Measurements from ENCODE around the gene DAPL1.

The DAPL1 gene

GRCh38 chr2:158778243-158778642 is 16.9 kb upstream of the DAPL1 start:
- DNase-seq = no peak

DNA sequence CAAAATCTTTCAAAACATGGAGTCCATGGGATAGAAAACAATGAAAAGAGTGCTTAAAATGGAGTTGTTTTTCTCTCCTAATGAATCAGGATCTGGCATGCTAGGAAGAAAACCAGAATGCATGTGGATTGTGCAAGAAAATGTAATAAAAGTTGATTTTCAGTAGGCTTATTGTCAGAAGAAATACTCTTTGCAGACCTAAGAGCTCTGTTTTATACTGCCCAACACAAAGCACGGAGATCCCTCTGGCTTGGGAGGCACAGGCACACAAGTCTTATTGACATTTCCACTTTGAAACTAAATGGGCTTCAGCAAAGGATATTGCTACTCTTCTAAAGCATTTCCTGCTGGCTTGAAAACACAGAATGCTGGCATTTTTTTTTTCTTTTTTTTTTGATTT is 15.5 kb upstream of the DAPL1 start:
- DNase-seq = no peak

DNA sequence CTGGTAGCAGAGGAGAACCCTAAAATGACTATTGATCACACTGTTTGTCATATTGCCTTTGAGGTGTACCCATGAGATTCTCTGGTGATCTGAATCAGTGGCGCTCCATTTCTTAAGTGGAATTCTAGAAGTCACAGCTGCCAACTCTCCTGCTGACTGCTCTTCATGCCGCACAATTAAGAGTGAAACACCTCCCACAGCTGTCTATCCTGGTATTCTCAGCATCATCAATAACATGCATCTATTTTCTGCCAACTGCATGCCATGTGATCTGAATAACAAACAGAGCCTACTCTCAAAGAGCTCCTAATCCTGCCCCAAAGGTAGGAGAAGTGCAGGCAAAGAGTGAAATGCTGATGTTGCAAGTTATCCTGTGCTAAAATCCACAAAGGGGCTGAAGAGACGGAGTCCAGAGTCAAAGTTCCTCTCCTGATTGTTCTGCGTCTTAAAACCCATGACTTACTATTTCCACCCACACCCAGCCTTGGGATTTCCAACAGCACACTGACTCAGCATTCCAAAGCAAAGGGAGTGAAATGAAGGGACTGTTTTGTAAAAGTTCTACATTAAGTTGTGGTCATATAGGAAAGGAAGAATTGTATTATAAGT is 13.7 kb upstream of the DAPL1 start:
- DNase-seq = no peak

DNA sequence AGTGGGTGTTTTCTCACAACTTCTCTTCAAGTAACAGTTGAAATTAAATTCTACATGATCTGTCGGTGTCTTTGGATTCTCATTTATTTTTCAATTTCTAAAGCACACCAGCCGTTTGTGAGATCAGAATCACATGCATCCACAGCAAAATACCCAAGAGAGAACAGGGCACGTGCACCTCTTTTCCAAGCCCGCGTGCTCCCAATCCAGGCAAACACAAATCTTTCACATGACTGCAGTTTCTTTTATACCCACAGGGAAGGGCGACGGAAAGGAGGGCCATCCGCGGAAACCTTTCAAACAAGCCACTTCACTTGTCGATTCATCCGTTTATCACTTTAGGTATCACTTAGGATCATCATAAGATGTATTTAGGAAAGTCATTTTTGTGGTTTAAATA is 13.0 kb upstream of the DAPL1 start:
- no peak for DNase-seq

GRCh38 chr2:158782616-158783015 is 12.5 kb upstream of the DAPL1 start:
- no peak for DNase-seq

DNA sequence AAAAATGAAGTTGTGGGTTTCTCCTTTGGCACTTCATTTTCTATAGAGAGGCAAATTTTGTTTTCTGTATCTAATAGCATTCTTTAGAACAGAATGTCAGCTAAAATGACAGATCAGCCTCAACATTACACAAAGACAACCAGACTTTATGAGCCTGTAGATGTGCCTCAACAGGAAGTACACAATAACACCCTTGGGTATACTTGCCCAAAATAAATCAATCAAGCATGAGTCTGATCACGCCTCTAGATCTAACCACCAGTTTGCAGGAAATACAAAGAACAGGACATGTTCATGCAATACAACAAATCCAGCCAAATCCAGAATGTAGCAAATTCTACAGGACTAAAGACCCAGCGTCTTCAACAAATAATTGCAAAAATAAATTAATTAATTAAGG is 11.2 kb upstream of the DAPL1 start:
- no peak for DNase-seq

- no peak for DNase-seq
Measured at GRCh38 chr2:158786897-158787296, 8.2 kb upstream of the DAPL1 start.

DNA sequence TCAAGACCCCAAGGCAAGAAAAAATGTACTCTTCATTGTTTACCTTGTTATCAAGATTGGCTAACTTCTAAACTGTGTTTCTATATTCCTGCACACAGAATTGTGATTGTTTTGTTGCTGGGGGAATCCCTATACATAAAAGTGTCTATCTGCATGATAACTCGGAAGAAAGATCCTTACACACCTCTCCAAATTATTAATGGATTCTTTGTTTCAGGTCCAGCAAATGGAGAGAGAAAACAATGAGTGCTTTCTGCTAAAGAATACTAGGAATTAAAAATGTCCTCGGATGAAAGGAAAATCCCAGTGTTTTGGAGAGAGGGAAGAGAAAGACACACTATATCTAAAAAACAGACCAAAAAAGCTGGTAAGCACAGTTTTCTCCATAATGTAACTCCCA is 6.2 kb upstream of the DAPL1 start:
- no peak for DNase-seq

- no peak for DNase-seq
Measured at GRCh38 chr2:158796652-158797051, 1.5 kb downstream of the DAPL1 start.

DNA sequence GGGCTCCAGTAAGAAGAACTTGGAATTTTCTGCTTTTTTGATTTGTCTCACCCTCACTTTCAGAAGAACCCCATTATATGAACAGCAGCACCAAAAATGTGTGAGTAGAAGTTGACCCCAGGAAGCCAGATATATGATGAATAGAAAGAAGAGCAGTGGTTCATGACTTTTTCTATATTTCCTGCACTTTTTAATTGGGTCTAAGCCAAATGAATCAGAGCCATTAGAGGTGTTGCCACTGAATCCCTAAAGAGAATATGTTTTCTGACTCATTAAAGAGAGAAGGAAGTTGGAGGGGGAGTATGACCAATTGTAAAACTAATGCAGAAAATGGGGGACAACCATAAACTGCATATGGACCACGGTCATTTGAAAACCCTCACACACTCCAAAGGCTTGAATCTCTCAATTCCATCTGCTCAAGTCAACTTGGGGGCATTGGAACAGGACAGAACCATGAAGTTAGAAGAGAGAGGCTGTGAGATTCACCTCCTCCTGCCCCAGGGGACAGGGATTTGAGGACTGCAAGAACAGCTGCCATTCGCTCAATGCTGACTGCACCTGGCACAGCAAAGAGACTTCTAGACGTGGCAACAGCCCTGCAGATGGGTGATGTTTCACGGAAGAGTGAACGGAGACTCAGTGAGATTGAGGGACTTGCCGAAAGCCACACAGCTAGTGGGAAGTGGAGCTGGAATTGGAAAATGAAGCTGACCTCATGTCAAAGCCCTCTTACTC is 3.0 kb downstream of the DAPL1 start:
- DNase-seq = no peak

- no peak for DNase-seq
Measured at GRCh38 chr2:158799181-158799580, 4.1 kb downstream of the DAPL1 start.

DNA sequence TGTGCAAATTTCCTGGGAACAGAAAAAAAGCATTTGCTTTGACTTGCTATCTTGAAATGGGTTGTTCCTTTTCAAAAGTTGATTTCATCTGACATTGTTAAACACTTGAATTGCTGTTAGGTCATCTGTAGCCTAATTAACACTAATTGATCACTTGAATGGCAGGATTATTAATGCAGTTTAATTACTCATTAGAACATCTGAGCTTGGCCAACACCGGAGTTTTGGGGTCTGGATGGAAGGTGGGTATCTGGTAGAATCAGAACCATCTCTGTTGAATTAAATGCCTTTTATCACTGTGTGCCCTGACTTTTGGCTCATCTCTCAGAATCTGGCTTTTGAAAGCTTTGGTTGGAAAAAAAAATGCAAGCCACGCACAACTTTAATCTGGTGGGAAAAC is 8.4 kb downstream of the DAPL1 start:
- DNase-seq = no peak

DNA sequence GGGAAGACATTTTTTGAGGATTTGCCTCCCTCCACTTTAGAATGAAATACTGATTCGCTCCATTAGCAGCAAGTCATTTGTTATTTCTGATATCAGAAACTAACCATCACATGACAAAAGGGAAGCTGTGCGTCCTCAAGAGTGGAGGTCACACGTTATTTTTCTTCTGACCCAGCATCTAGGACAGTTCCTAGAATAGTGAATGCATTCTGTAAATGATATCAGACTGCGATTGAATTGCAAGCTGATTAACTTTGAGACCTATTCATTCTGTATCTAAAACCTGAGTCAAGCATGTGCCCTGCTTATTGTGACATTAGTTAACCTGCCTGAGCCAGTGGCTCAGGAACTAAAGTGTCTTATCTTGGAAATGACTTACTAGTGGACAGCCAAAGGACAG is 10.1 kb downstream of the DAPL1 start:
- no peak for DNase-seq

- DNase-seq = no peak
Measured at GRCh38 chr2:158805936-158806335, 10.8 kb downstream of the DAPL1 start.

DNA sequence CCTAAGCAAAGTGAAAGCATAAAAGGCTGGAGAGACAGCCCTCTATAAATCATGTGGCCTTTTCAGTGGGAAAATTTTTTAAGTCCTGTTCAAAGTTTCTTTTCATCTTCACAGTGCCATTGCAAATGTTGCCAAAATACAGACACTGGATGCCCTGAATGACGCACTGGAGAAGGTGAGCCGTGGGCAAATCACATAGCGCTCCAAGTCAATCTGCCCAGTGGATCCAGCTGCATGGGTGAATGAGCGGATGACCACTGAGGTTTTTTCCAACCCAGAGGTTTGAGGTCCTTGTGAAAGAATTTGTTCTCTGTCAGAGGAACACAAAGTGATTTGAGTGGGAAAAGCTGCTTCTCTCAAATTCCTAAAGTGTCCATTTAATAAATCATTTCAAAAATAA is 11.8 kb downstream of the DAPL1 start:
- DNase-seq = no peak

DNA sequence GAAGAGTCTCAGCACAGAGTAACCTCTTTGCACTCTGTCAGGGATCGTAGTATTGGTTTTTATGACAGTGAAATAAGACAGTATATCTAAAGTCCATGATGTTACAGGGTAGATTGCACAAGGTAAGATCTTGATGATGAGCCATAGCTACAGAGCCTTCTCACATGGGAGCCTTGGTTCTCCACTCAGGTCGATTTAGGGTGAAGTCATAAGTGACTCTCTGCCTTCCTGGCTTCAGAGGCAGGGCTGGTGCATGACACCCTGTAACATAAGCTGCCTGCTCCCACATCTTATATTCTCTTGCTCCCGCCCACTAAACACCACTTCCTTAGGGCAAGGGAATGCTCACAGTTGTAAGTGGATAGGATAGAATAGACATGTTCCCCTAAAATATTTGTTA is 13.3 kb downstream of the DAPL1 start:
- no peak for DNase-seq

DNA sequence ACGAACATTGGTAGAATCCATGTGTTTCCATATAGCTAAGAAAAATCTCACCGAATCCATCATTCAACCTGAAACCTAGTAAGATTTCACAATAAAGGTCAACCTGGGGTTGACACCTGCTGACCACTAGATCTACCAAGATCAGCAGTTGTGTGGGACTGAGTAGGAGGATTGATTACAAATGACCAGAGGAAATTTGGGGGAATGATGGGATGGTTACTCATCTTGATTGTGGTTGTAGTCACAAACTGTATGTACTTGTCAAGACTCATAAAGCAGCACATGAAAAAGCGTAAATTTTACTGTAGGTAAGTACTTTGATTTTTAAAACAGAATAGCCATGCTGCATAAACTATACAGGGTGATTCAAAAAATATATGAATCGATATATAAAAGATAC is 14.7 kb downstream of the DAPL1 start:
- DNase-seq = no peak

- no peak for DNase-seq
Measured at GRCh38 chr2:158810731-158811460, 15.8 kb downstream of the DAPL1 start.

- no peak for DNase-seq
Measured at GRCh38 chr2:158815166-158815565, 20.0 kb downstream of the DAPL1 start.

- no peak for DNase-seq
Measured at GRCh38 chr2:158815658-158816057, 20.5 kb downstream of the DAPL1 start.

- DNase-seq = no peak
Measured at GRCh38 chr2:158817588-158817987, 22.5 kb downstream of the DAPL1 start.

DNA sequence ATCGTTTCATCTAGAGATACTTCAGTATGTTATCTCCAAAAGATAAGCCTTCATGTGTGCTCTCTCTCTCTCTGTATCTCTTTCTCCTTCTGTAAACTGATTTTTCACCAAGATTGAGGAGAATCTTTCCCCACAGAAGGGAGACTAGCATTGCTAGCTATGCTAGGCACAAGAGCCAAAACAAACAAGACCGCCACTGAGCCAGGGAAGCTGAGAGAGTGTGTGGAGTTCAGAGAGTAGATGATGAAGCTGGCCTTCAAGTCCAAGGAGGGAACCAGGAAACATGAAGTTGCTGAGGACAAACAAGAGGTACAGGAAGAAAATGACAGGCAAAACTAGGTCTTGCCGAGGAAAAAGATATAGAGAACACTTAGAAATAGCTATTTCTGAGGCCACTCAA is 23.4 kb downstream of the DAPL1 start:
- no peak for DNase-seq

DNA sequence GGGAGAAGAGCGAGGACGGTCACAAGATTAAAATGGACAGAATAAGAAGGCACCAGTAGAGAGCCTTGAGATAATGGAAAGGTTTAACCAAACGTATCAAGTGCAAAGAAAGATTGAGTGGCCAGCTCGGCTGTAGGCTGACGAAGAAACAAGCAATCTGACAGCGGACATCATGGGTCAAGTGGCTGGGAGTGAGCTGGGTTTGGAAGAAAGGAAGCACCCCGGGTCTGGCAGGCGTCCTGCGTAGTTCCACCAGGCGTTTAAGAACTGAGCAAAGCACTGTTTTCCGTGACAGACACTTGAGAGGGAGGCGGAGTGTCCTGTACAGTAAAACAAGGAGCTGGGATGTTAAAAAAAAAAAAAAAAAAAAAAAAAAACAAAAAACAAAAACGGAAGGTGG is 27.1 kb downstream of the DAPL1 start:
- DNase-seq = no peak

GRCh38 chr2:158823486-158824237 is 28.5 kb downstream of the DAPL1 start:
- no peak for DNase-seq
